GM12878 (cell line): Measurements from ENCODE around the gene PLCB2. TPM values are rescaled to one million over a fixed set of nuclear protein-coding genes. Genes with fewer than 3 reads are reported as not detected.

Experiments
- ATAC-seq: fragments of 200-7000 bp; cut with Tn5 transposase; 3 replicates; pipeline ENCODE4 v1.9.1; 2020; ENCODE audit warnings: mild to moderate bottlenecking, moderate library complexity
- BruUV-seq: library from RNA; stranded (reverse); fragments of 400-500 nt; replicated peaks from 2 replicates; lab custom pipeline; 2021; lab: Mats Ljungman, UMichigan
- CTCF ChIA-PET: fragments of 300-600 bp; sonication (Branson Sonifier 250); formaldehyde crosslinking; extraction: SDS; loops from one replicate; lab custom pipeline; 2021; ENCODE audit warnings: inconsistent platforms; lab: Yijun Ruan, JAX
- POLR2A ChIA-PET: fragments of 350-600 bp; formaldehyde crosslinking; extraction: SDS; loops from one replicate; lab custom pipeline; 2021; ENCODE audit warnings: inconsistent platforms; lab: Charles Lee
- RAD21 ChIA-PET: fragments of 300-600 bp; sonication (Branson Sonifier 250); formaldehyde crosslinking; loops from one replicate; lab custom pipeline; 2023; ENCODE audit warnings: antibody characterized with exemption; ENCODE audit not compliant: unreplicated experiment; lab: Charles Lee
- SMC1A ChIA-PET: fragments of 300-600 bp; sonication (Branson Sonifier 250); formaldehyde crosslinking; loops from one replicate; lab custom pipeline; 2023; ENCODE audit not compliant: unreplicated experiment, uncharacterized antibody; lab: Charles Lee
- DNase-seq: peaks from one replicate; pipeline ENCODE4 v3.0.0-alpha.2; 2011; ENCODE audit warnings: low read depth, low spot score
- FAIRE-seq: peaks from 3 replicates; lab custom pipeline; 2011; peaks lifted over from hg19 to GRCh38; lab: Jason Lieb, UNC
- H2AFZ ChIP-seq: 2 replicates; pipeline ENCODE4 v1.6.0; 2011; ENCODE audit warnings: low read depth, low read length, control low read depth; ENCODE audit not compliant: control insufficient read depth
- H3K27ac ChIP-seq: 2 replicates; pipeline ENCODE4 v1.5.1; 2011; ENCODE audit warnings: control low read depth; ENCODE audit not compliant: control insufficient read depth, insufficient read depth
- H3K27me3 ChIP-seq, 2 experiments: replicated peaks in 1 of 2; 2 replicates each; pipeline versions ENCODE4 v1.6.0 to v1.6.1; 2011; ENCODE audit warnings: low read length in 1 of 2; ENCODE audit not compliant: control insufficient read depth in 2 of 2, insufficient read depth in 2 of 2
- H3K36me3 ChIP-seq, 2 experiments: 2 replicates each; pipeline ENCODE4 v1.5.1; 2011; ENCODE audit warnings: low read length in 1 of 2; ENCODE audit not compliant: control insufficient read depth in 2 of 2, insufficient read depth in 2 of 2
- H3K4me1 ChIP-seq: 2 replicates; pipeline ENCODE4 v1.6.1; 2011; ENCODE audit warnings: mild to moderate bottlenecking, low read length, moderate library complexity, mixed read lengths; ENCODE audit not compliant: control insufficient read depth, insufficient read depth
- H3K4me2 ChIP-seq: 2 replicates; pipeline ENCODE4 v1.6.0; 2011; ENCODE audit warnings: control low read depth; ENCODE audit not compliant: control insufficient read depth, insufficient read depth
- H3K4me3 ChIP-seq: fragments of 200-600 bp; sonication (generic); 2 replicates; pipeline ENCODE4 v1.5.1; 2016
- H3K79me2 ChIP-seq: 2 replicates; pipeline ENCODE4 v1.6.0; 2011; ENCODE audit warnings: low read length; ENCODE audit not compliant: control insufficient read depth, insufficient read depth
- H3K9ac ChIP-seq: 2 replicates; pipeline ENCODE4 v1.8.0; 2011; ENCODE audit warnings: low read length, control low read depth, mixed read lengths; ENCODE audit not compliant: control insufficient read depth, insufficient read depth
- H3K9me3 ChIP-seq: replicated peaks from 3 replicates; pipeline ENCODE4 v1.5.1; 2011; ENCODE audit warnings: mild to moderate bottlenecking, low read length; ENCODE audit not compliant: control insufficient read depth, insufficient read depth
- H4K20me1 ChIP-seq: 2 replicates; pipeline ENCODE4 v1.6.0; 2011; ENCODE audit not compliant: control insufficient read depth, insufficient read depth
- ASH2L ChIP-seq: fragments of 300-600, 200-600 bp; sonication (generic); IDR thresholded peaks from 2 replicates; pipeline ENCODE4 v1.6.1; 2017; ENCODE audit warnings: low read depth, mild to moderate bottlenecking, borderline replicate concordance
- ATF7 ChIP-seq: fragments of 450-650 bp; IDR thresholded peaks from 2 replicates; pipeline ENCODE4 v1.6.1; 2016; ENCODE audit warnings: low read depth, mild to moderate bottlenecking
- CBFB ChIP-seq: IDR thresholded peaks from 2 replicates; pipeline ENCODE4 v1.6.1; 2016; ENCODE audit warnings: antibody characterized with exemption, low read depth
- CHD1 ChIP-seq: IDR thresholded peaks from 2 replicates; pipeline ENCODE4 v1.6.1; 2012; ENCODE audit warnings: low read depth, low read length, improper control_type of control experiment
- E2F8 ChIP-seq: fragments of 450-650 bp; IDR thresholded peaks from 2 replicates; pipeline ENCODE4 v1.6.1; 2018; ENCODE audit warnings: mild to moderate bottlenecking, low read depth, moderate library complexity; ENCODE audit not compliant: partially characterized antibody
- HDAC6 ChIP-seq: fragments of 200-600 bp; sonication (generic); IDR thresholded peaks from one replicate; pipeline ENCODE4 v1.8.0; 2017; ENCODE audit warnings: antibody characterized with exemption; ENCODE audit not compliant: unreplicated experiment
- PAX8 ChIP-seq: fragments of 450-650 bp; IDR thresholded peaks from 2 replicates; pipeline ENCODE4 v1.6.1; 2017; ENCODE audit warnings: mild to moderate bottlenecking, moderate library complexity
- PKNOX1 ChIP-seq: fragments of 450-650 bp; IDR thresholded peaks from 2 replicates; pipeline ENCODE4 v1.6.1; 2016; ENCODE audit warnings: mild to moderate bottlenecking
- POLR2AphosphoS2 ChIP-seq: IDR thresholded peaks from 2 replicates; pipeline ENCODE4 v1.6.1; 2011; ENCODE audit warnings: low read depth, mild to moderate bottlenecking, low read length, improper control_type of control experiment, moderate library complexity
- SMARCA5 ChIP-seq: fragments of 450-650 bp; IDR thresholded peaks from 2 replicates; pipeline ENCODE4 v1.6.1; 2017; ENCODE audit warnings: mild to moderate bottlenecking
- SREBF2 ChIP-seq: IDR thresholded peaks from 2 replicates; pipeline ENCODE4 v1.6.1; 2012; ENCODE audit warnings: mild to moderate bottlenecking, low read length
- ZNF207 ChIP-seq: fragments of 450-650 bp; IDR thresholded peaks from 2 replicates; pipeline ENCODE4 v1.6.1; 2014; ENCODE audit warnings: antibody characterized with exemption, mild to moderate bottlenecking, borderline replicate concordance
- WGBS: methylation state at CpG from one replicate; pipeline ENCODE4 v1.1.6; 2016; ENCODE audit warnings: low lambda C conversion rate; ENCODE audit not compliant: insufficient replicate concordance, insufficient coverage; ENCODE audit errors: missing lambda C conversion rate; 5-methylcytosine and 5-hydroxymethylcytosine counted together
- in situ Hi-C: fragments of 300-500 bp; cut with MboI; formaldehyde crosslinking; loops from 9 replicates; pipeline ENCODE4 v1.14.3; 2018; ENCODE audit warnings: mixed read lengths
- intact Hi-C: fragments of 100-400 bp; cut with micrococcal nuclease; formaldehyde crosslinking; loops from one replicate; pipeline ENCODE4 v1.14.2; 2022; ENCODE audit not compliant: unreplicated experiment
- polyA plus RNA-seq, 11 experiments: library from polyadenylated mRNA; depleted of rRNA in 4 of 11; unstranded in 6 of 11; stranded (reverse) in 5 of 11; fragments of >200 nt; fragmentation: Nextera tagmentation in 4 of 11; fragmentation: Illumina TruSeq in 1 of 11; extraction: Ambion mirVana in 4 of 11; extraction: Trizol in 1 of 11; gene quantifications; 1 replicate in 1 of 11; 2 replicates in 10 of 11; pipeline versions ENCODE4 v1.2.1 to v1.2.3, GENCODE V29; 2011 to 2016; ENCODE audit warnings: inconsistent platforms in 2 of 11, missing spikeins in 2 of 11, low read depth in 1 of 11
- total RNA-seq, 4 experiments: library from RNA; depleted of rRNA in 3 of 4; stranded (reverse); fragments of >200 nt in 3 of 4; fragmentation: Illumina TruSeq in 1 of 4; extraction: Trizol in 1 of 4; gene quantifications; 2 replicates each; pipeline versions ENCODE4 v1.2.1 to v1.2.3, GENCODE V29; 2013 to 2021
- TF ChIP-seq, protein P1 (sequence below): IDR thresholded peaks from 2 replicates; pipeline ENCODE4 v1.6.1; 2011; ENCODE audit warnings: mild to moderate bottlenecking, low read depth, low read length, moderate library complexity; ENCODE audit not compliant: insufficient replicate concordance
- TF ChIP-seq, protein P2 (sequence below): fragments of 450-650 bp; IDR thresholded peaks from 2 replicates; pipeline ENCODE4 v1.6.1; 2017; ENCODE audit warnings: mild to moderate bottlenecking, moderate library complexity

Gene PLCB2
- total and polyA plus RNA-seq, 10 of the 15 experiments (the other 5 are each of a cell fraction or from before 2014, with no cell fraction given) = 1.2 to 39.4 (median 10.7) TPM

- RAD21 ChIA-PET = interaction anchor here (0.8 to 4.7 kb wide), 19 partner anchors 9 to 182 kb away, joined by 3 to 93 read pairs (median 4); partner anchors contain the start of genes INAFM2 and IVD
- in situ Hi-C loops = no loop called here
- WGBS = 31% methylated on average over 11 of the region's 11 CpGs
- no TSS peak for BruUV-seq
- ATAC-seq = peak; percentile 94
- no peaks in the 10 kb centered on the region; a peak in 1 of 4 replicates for H3K27me3 ChIP-seq
- H3K79me2 ChIP-seq = no peaks in the 10 kb centered on the region
- no peaks in the 10 kb centered on the region for H3K9me3 ChIP-seq
- intact Hi-C loops = loop anchor here (1.0 kb wide), 2 partner anchors 17 to 59 kb away; no protein-coding TSS in a partner anchor
- no peak overlapping the region; the same call in 1 of the 2 replicates for H3K4me2 ChIP-seq
- H3K4me1 ChIP-seq = peaks cover 9% of the 10 kb centered on the region
- H3K9ac ChIP-seq = no peak overlapping the region
- H3K36me3 ChIP-seq = no peaks in the 10 kb centered on the region
- no peak overlapping the region for H3K4me3 ChIP-seq
- POLR2A ChIA-PET = interaction anchor here (1.2 kb wide), 1 partner anchor 18 kb away, joined by 4 read pairs; no protein-coding TSS in a partner anchor
- SMC1A ChIA-PET = interaction anchor here (2.5 to 4.6 kb wide), 6 partner anchors 11 to 121 kb away, joined by 10 to 58 read pairs (median 21); partner anchors contain the start of genes INAFM2 and PLCB2
- no peak for DNase-seq
- no peak overlapping the region for H3K27ac ChIP-seq
- no peaks in the 10 kb centered on the region for H4K20me1 ChIP-seq
- H2AFZ ChIP-seq = no peak overlapping the region
- CTCF ChIA-PET = interaction anchor here (0.5 to 13.7 kb wide), 43 partner anchors 10 to 550 kb away, joined by 3 to 336 read pairs (median 4); partner anchors contain the start of genes BAHD1, INAFM2, KNSTRN and PAK6
- FAIRE-seq = peak; percentile 66
- TF ChIP-seq E2F8 = no peak
- no peak for TF ChIP-seq SREBF2
- 0 out of 2 replicates have a peak, but pooled peaks have one; percentile 35 for TF ChIP-seq SMARCA5
- no peak for TF ChIP-seq ATF7
- TF ChIP-seq POLR2AphosphoS2 = no peak
- TF ChIP-seq, protein P1, sequence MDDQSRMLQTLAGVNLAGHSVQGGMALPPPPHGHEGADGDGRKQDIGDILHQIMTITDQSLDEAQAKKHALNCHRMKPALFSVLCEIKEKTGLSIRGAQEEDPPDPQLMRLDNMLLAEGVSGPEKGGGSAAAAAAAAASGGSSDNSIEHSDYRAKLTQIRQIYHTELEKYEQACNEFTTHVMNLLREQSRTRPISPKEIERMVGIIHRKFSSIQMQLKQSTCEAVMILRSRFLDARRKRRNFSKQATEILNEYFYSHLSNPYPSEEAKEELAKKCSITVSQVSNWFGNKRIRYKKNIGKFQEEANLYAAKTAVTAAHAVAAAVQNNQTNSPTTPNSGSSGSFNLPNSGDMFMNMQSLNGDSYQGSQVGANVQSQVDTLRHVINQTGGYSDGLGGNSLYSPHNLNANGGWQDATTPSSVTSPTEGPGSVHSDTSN = no peak
- TF ChIP-seq PAX8 = no peak
- TF ChIP-seq ZNF207 = peak; percentile 38; the same call in 1 of the 2 replicates
- TF ChIP-seq HDAC6 = no peak
- TF ChIP-seq CHD1 = no peak
- no peak for TF ChIP-seq PKNOX1
- TF ChIP-seq, protein P2, sequence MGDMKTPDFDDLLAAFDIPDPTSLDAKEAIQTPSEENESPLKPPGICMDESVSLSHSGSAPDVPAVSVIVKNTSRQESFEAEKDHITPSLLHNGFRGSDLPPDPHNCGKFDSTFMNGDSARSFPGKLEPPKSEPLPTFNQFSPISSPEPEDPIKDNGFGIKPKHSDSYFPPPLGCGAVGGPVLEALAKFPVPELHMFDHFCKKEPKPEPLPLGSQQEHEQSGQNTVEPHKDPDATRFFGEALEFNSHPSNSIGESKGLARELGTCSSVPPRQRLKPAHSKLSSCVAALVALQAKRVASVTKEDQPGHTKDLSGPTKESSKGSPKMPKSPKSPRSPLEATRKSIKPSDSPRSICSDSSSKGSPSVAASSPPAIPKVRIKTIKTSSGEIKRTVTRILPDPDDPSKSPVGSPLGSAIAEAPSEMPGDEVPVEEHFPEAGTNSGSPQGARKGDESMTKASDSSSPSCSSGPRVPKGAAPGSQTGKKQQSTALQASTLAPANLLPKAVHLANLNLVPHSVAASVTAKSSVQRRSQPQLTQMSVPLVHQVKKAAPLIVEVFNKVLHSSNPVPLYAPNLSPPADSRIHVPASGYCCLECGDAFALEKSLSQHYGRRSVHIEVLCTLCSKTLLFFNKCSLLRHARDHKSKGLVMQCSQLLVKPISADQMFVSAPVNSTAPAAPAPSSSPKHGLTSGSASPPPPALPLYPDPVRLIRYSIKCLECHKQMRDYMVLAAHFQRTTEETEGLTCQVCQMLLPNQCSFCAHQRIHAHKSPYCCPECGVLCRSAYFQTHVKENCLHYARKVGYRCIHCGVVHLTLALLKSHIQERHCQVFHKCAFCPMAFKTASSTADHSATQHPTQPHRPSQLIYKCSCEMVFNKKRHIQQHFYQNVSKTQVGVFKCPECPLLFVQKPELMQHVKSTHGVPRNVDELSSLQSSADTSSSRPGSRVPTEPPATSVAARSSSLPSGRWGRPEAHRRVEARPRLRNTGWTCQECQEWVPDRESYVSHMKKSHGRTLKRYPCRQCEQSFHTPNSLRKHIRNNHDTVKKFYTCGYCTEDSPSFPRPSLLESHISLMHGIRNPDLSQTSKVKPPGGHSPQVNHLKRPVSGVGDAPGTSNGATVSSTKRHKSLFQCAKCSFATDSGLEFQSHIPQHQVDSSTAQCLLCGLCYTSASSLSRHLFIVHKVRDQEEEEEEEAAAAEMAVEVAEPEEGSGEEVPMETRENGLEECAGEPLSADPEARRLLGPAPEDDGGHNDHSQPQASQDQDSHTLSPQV = 0 out of 2 replicates have a peak, but pooled peaks have one; percentile 33
- no peak for TF ChIP-seq ASH2L
- no peak for TF ChIP-seq CBFB
Measured at GRCh38 chr15:40338041-40338657, 30.4 kb upstream of the PLCB2 start.
